H1 (cell line): Measurements from ENCODE around the gene SUGP2. TPM values are rescaled to one million over a fixed set of nuclear protein-coding genes. Genes with fewer than 3 reads are reported as not detected.

Experiments
- ATF2 ChIP-seq: IDR thresholded peaks from 2 replicates; pipeline ENCODE4 v1.6.1; 2012; ENCODE audit warnings: low read length, inconsistent platforms
- CEBPB ChIP-seq: IDR thresholded peaks from 2 replicates; pipeline ENCODE4 v1.6.1; 2012; ENCODE audit warnings: low read depth, low read length
- CHD7 ChIP-seq: fragments of 300-600 bp; sonication (generic); IDR thresholded peaks from 2 replicates; pipeline ENCODE4 v1.7.1; 2012; ENCODE audit warnings: low read length, moderate library complexity, mild to moderate bottlenecking, inconsistent platforms; ENCODE audit not compliant: insufficient replicate concordance
- GABPA ChIP-seq: IDR thresholded peaks from 2 replicates; pipeline ENCODE4 v1.6.1; 2011; ENCODE audit warnings: mild to moderate bottlenecking, low read length, moderate library complexity, borderline replicate concordance; ENCODE audit not compliant: insufficient read depth
- JUND ChIP-seq: IDR thresholded peaks from 2 replicates; pipeline ENCODE4 v1.6.1; 2011; ENCODE audit warnings: mild to moderate bottlenecking, improper control_type of control experiment, low read length
- KDM4A ChIP-seq: IDR thresholded peaks from one replicate; pipeline ENCODE4 v1.7.1; 2012; ENCODE audit warnings: low read depth, mild to moderate bottlenecking, moderate library complexity, low read length, inconsistent platforms; ENCODE audit not compliant: severe bottlenecking
- POLR2AphosphoS5 ChIP-seq: IDR thresholded peaks from 2 replicates; pipeline ENCODE4 v1.6.1; 2011; ENCODE audit warnings: low read depth, low read length
- SIX5 ChIP-seq: IDR thresholded peaks from 2 replicates; pipeline ENCODE4 v1.6.1; 2011; ENCODE audit warnings: mild to moderate bottlenecking, low read depth, low read length
- SP4 ChIP-seq: IDR thresholded peaks from 2 replicates; pipeline ENCODE4 v1.6.1; 2012; ENCODE audit warnings: low read length, inconsistent platforms
- ZNF274 ChIP-seq: IDR thresholded peaks from 2 replicates; pipeline ENCODE4 v1.7.0; 2012; ENCODE audit warnings: low read length, borderline replicate concordance; ENCODE audit errors: extremely low read depth
- polyA plus RNA-seq, 7 experiments: library from polyadenylated mRNA; depleted of rRNA in 3 of 7; stranded (reverse) in 5 of 7; unstranded in 2 of 7; fragments of >200 nt in 5 of 7; fragments of 200-250 nt in 2 of 7; gene quantifications; 1 replicate in 5 of 7; 2 replicates in 1 of 7; 4 replicates in 1 of 7; pipeline versions ENCODE4 v1.2.1 to v1.2.3, GENCODE V29; 2011 to 2013; ENCODE audit warnings: missing spikeins in 2 of 7, mixed read lengths in 2 of 7
- total RNA-seq: library from RNA; stranded (reverse); fragmentation: NEBNext Ultra II Directional; extraction: Animal tissue kit (Norgen Biotek cat#: 25700); gene quantifications from 2 replicates; pipeline ENCODE4 v1.2.1, GENCODE V29; 2021
- TF ChIP-seq, protein P1 (sequence below): IDR thresholded peaks from 2 replicates; pipeline ENCODE4 v1.6.1; 2012; ENCODE audit warnings: inconsistent platforms

SUGP2 gene
- total and polyA plus RNA-seq, 2 of the 8 experiments (the other 6 are each of a cell fraction or from before 2014, with no cell fraction given): 57.7 to 114 TPM

- TF ChIP-seq CHD7 (no peak), ATF2 (no peak), SIX5 (no peak), JUND (no peak), ZNF274 (no peak), POLR2AphosphoS5 (no peak), SP4 (no peak), CEBPB (no peak), GABPA (no peak), KDM4A (no peak)
- TF ChIP-seq, protein P1, sequence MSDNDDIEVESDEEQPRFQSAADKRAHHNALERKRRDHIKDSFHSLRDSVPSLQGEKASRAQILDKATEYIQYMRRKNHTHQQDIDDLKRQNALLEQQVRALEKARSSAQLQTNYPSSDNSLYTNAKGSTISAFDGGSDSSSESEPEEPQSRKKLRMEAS: no peak
Measured at GRCh38 chr19:18978616-18979015, 54.7 kb downstream of the SUGP2 start (continued).
